SH-SY5Y (cell line): Measurements from ENCODE around the gene CTH.

Source experiments
- GATA2 ChIP-seq: IDR thresholded peaks from 2 replicates; pipeline ENCODE4 v1.6.1; 2011; ENCODE audit warnings: mild to moderate bottlenecking, low read depth, low read length
- GATA3 ChIP-seq: IDR thresholded peaks from 2 replicates; pipeline ENCODE4 v1.6.1; 2011; ENCODE audit warnings: low read depth, mild to moderate bottlenecking, low read length, moderate library complexity

CTH gene

DNA sequence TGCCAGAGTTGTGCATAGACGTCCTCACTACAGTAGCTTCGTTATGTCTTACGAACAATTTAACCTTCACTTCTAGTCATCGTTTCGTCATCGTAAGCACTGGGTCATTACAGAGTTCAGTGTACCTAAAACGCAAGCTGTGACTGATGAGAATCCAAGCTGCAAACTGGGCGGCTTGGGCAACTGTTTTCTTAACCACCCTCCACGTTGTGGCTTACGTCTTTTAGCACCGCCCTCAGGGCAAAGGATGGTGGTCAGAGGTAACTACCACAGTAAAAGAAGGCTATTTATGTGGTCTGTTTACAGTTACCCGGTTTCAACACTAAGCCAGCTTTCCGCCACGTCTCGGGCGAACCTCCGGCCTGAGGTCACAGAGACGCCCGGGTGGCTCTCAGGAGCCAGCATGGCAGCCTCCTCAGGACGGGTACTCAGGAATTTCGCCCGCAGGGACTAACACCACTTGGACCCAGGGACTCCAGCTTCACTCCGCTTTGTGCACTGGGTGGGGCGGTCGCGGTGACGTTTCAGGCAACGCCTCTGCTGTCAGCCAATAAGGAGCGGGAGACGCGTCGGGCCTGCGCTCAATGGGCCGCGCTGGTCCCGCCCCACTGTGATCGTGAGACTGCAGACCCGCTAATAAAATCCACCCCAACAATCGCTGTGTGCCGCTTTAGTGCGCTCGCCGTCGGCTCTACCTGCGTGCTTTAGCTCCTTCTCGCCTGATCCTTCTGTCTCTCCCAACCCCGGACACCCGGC lies at the start of gene CTH:
CTH (plus strand) TSS at position 665 of the 756 bp plus-strand sequence. CDS start 148 bp downstream, outside the sequence.
- TF ChIP-seq GATA3 (no peak), GATA2 (no peak)

DNA sequence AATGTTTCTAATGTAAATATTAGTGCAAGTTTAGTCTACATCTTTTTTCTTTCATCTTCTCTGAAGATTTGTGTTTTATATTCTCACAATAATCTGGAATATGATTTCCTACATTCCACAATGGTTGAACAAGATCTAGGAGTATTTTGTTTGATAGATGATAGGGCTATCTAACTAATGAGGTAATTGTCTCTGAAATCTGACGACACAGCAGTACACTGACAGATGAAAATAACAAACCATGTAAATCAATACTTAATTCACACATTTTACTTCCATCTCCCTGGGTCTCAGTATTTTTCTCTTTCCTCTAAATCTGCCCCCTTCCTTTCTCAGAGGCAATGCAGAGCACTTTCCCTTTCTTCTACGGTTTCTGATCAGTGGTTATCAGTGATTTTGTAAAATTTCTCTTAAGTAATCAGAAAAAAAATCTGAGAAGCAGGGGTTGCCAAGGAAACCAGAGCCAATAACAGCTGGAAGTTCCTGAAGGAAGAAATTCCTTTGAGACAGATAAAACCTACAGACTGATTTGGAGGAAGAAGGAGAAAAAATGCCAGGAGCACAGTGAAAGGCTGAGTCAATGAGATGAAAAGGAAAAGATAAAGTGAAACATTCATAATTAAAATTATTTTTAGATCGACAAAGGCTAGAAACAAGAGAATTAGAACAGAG lies 49.2 kb upstream of the CTH start:
- TF ChIP-seq GATA3 = no peak
- no peak for TF ChIP-seq GATA2

DNA sequence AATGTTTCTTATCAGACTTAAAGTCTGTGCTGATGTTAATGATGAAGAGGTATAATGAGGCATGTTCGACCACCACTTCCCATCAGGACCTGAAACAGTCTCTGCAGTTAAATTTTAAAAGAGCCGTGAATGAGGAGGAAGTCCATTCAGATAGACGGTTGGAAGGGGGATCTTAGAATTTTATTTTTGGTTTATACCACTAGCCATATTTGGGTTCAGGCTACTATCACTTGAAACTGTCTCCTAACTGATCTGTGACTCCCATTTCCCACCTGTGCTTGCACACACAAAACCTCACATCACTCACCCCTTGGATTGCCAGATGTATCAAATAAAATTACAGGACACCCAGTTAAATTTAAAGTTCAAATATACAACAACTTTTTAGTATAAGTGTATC lies 46.6 kb upstream of the CTH start:
- TF ChIP-seq GATA3 (no peak), GATA2 (no peak)

DNA sequence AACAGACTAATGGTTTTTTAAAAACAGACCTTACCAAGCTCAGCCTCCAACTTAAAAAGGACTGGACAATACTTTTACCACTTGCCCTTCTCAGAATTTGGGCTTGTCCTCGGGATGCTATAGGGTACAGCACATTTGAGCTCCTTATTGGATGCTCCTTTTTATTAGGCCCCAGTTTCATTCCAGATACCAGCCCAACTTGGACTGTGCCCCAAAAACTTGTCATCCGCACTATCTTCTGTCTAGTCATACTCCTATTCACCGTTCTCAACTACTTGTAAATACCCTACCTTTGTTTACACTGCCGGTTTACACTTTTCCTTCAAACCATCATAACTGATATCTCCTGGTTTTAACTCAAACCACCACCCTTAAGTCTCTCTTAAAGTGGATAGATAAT lies 38.6 kb upstream of the CTH start:
- no peak for TF ChIP-seq GATA2
- no peak for TF ChIP-seq GATA3

DNA sequence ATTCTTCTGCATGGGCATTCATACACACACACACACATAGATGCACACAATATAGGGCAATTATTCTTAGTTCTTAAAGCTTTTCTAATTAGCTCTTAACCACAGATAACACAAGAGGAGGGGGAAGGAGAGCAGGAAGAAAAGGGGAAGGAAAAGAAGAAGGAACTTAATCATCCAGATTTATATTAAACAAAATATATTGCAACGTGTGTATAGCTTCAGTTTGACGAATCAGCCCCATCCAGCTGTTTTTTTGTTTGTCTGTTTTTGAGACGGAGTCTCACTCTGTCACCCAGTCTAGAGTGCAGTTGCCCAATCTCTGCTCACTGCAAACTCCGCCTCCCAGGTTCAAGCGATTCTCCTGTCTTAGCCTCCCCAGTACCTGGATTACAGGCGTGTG lies 34.9 kb upstream of the CTH start:
- no peak for TF ChIP-seq GATA3
- no peak for TF ChIP-seq GATA2

DNA sequence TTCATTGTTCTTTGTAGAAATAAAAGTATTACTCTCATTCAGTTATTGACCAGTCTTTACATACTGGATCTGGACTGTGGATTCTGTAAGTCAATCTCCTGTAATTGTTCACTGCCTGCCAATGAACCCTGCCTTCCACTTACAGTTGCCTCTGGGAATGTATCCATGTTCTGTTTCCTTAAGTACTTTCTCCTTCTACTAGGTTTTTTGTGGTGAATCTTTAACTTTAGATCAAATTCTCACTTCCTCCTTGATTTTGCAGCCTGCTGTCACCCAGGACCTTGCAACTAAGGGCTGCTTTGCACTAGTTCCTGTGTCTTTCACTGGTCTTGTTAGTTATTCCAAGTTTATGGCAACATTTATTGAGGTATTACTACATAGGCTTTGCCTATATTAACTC lies 28.4 kb upstream of the CTH start:
- TF ChIP-seq GATA2 = no peak
- no peak for TF ChIP-seq GATA3

DNA sequence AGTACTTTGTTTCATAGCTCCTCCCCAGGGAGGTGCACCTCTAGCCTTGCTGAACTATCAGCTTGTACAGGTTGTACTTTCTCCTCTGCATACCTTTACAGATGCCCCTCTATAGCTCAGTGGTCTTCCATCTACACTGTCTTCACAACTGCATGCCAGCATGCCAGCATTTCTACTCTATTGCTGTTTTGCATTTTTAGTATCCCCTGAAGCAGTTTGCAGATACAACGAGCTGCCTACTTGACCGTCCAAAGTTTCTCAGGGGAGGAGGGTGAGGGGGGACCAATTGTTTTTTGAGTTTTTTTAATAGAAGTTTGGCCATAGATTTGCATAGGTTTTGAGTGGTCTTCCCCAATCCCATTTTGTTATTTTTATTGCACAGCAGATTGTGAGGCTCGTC lies 27.6 kb upstream of the CTH start:
- no peak for TF ChIP-seq GATA2
- TF ChIP-seq GATA3 = no peak

DNA sequence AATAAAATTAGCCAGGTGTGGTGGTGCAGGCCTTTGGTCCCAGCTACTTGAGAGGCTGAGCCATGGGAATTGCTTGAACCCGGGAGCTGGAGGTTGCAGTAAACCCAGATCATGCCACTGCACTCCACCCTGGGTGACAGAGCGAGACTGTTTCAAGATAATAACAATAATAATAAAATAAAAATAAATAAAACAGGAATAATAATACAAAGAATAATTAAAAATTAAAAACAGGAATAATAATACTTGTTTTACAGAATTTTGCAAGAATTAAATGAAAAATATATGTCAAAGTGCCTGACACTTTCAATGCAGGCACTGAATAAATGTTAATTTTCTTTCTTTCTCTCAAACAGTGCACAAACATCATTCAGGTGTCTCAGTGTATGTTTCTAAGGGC lies 26.5 kb upstream of the CTH start:
- TF ChIP-seq GATA2 (no peak), GATA3 (no peak)

DNA sequence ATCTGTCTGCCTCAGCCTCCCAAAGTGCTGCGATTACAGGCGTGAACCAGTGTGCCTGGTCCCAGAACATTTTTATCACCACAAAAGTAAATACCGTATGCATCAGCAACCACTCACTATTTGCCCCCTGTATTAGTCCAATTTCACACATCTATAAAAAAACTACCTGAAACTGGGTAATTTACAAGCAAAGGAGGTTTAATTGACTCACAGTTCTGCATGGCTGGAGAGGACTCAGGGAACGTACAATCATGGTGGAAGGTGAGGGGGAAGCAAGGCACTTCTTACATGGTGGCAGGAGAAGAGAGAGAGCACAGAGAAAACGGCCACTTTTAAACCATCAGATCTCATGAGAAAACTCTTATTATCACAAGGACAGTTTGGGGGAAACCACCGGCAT lies 25.6 kb upstream of the CTH start:
- TF ChIP-seq GATA3 (no peak), GATA2 (no peak)

DNA sequence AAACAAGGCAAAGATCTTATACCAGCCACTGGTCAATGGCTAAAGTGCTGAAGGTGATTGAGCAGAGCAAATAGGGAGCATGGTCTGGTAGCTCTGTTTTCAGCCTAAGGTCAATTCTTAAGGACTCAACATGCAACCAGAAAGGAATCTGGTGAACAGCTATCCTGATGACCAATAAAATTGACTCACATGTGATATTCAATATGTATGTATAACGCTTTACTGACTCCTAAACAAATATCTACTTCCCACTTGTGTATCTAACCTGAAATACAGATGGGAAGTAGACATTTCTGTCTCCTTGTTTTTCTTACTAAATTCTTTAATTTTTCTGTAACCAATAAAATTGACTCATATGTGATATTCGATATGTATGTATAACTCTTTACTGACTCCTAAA lies 24.9 kb upstream of the CTH start:
- TF ChIP-seq GATA3 = no peak

DNA sequence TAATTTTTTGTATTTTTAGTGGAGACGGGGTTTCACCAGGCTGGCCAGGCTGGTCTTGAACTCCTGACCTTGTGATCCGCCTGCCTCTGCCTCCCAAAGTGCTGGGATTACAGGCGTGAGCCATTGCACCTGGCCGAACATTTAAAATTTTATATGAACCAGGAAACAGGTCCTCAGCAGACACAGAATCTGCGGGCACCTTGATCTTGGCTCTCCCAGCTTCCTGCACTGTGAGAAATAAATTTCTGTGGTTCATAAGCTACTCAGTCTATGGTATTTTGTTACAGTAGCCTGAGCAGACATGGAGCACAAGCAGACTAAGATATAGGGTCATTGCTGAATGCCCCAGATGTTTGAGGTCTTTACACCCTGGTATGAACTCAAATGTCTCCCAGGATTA lies 23.6 kb upstream of the CTH start:
- no peak for TF ChIP-seq GATA2
- TF ChIP-seq GATA3 = no peak

DNA sequence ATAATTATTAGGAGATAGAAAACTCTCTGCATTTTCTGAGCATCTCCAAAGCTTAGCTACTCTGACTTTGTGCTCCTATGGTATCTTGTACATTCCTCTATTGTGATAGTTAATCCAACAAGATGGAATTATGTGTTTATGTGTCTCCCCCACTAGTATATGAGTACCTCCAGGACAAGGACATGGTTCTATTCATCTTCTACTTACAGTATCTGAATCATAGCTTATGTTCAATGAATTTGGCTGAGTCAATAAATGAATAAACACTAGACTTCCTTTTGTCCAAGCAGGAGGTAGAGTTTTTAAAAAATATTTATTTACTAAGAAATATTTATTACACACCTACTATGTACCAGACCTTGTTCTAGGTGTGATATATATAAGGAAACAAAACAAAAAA lies 18.4 kb upstream of the CTH start:
- TF ChIP-seq GATA2 (no peak), GATA3 (no peak)

DNA sequence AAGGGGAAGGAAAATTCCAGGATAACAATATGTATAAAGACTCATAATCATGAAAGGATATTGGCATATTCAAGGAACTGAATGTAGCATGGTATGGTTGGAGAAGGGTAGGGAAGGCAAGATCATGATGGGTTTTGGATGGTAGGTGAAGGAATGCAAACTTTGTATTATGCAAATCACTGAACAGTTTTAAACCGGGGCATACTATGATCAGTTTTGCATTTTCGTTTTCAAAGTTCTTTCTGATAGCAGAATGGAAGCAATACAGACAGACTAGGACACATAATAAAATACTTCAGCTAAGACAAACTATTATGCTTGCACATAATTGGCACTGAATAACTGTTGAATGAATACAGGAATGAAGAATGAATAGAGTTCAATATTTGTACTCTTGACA lies 14.5 kb upstream of the CTH start:
- no peak for TF ChIP-seq GATA2
- TF ChIP-seq GATA3 = no peak

DNA sequence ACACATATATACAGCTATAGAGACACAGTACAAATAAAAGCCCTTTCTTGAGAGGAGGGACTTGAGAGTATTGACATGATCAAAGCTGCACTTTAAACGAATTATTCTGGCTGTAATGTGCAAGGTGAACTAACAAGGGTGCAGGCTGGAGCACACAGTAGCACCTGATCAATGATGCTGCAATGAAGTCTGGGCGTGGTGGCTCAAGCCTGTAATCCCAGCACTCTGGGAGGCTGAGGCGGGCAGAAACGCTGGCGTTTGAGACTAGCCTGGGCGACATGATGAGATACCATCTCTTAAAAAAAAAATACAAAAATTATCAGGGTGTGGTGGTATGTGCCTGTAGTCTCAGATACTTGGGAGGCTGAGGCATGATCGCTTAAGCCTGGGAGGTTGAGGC lies 14.1 kb upstream of the CTH start:
- no peak for TF ChIP-seq GATA2
- TF ChIP-seq GATA3 = no peak

DNA sequence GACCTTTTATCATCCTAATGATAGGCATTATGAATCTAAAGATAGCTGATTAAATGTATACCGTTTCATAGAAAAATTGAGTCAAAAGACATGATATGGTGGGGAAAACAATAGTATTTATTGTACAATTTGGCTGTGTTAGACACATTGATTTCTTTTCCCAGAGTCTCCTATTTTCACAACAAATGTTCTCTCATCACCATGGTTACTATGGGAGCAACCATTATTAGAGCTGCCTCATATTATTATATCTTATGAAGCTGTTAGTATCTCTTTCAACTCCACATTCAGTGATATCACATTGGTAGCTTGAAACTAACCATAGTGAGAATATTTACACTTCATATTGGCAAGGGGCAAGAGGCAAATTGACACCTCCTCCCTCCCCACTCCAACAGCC lies 10.7 kb upstream of the CTH start:
- no peak for TF ChIP-seq GATA3
- TF ChIP-seq GATA2 = no peak

DNA sequence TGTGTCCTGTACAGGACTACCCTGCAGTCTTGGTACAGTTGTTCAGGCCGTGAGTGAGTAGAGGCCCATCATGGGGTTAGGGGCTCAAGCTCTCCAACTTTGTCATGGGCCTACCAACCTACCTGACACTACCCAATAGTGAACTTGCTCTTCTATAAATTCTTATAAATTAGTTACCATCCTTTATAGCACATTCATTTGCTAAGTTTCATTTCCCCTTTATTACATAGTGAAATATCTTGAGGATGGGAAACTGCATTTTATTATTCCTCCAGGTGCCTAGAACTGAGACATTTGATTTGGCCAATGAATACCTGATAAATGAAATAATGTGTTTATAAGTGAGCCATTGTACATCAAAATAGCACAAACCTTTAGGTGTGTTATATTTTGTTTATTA lies 9.1 kb upstream of the CTH start:
- no peak for TF ChIP-seq GATA3
- TF ChIP-seq GATA2 = no peak

DNA sequence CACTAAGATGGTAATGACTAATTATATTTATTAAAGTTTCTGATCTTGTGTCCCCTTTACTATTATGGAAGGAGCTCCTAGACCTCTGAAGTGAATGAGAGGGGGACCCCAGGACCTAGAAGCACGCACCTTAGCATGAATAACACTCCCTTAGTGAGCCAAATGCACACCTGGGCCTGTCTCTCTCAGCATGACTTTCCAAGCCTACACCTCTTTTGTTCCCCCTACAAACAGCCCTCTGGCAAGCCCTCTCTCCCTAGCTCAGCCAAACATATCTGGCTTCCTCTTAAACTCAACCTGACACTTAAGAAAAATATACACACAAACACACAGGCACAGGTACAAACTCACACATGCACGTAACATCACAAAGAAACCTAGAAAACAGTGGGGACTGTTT lies 7.3 kb upstream of the CTH start:
- no peak for TF ChIP-seq GATA3
- TF ChIP-seq GATA2 = no peak
